Testis (tissue), 2 donors: Measurements from ENCODE around the gene XIRP2.

Experiments used
- CTCF ChIP-seq, 3 experiments: fragments of 450-650 bp in 2 of 3; fragments of 200-600 bp in 1 of 3; sonication (generic) in 1 of 3; IDR thresholded peaks; one replicate each; pipeline ENCODE4 v1.5.1; 2016 to 2019; ENCODE audit warnings: antibody characterized with exemption in 3 of 3, mild to moderate bottlenecking in 2 of 3, moderate library complexity in 1 of 3
- POLR2A ChIP-seq: fragments of 450-650 bp; IDR thresholded peaks from one replicate; pipeline ENCODE4 v1.6.1; 2017; ENCODE audit warnings: antibody characterized with exemption, mild to moderate bottlenecking, moderate library complexity

- TF ChIP-seq POLR2A (no peak), CTCF (IDR thresholded peaks at IDR 0.05) (no peak)
Measured at GRCh38 chr2:167181134-167181533, 292.9 kb downstream of the XIRP2 start.
